ENCODE data around the gene IAPP.
"Not testable (repeated sequence)": the region's sequence is repeated elsewhere in the genome, so short reads cannot be mapped to it uniquely, and the experiment has no call there.

IAPP gene

DNA sequence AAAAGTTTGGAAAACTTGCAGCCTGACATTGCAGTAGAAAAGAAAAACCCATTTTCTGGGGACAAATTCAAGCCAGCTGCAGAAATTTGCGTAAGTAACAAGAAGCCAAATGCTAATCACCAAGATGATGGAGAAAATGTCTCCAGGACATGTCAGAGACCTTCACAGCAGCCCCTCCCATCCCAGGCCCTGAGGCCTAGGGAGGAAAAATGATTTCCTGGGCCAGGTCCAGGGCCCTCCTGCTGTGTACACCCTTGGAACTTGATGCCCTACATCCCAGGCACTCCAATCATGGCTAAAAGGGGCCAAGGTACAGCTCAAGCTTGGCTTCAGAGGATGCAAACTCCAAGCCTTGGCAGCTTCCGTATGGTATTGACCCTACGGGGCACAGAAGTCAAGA is 14.5 kb downstream of the IAPP start:
- H3K4me2 ChIP-seq (ENCODE audit: low read depth, low read length) = no peak overlapping the region
- no peaks in the 10 kb centered on the region for H3F3A ChIP-seq (ENCODE audit: insufficient read depth, low read length)
- no peak overlapping the region for H3K9ac ChIP-seq (ENCODE audit: low read length)
- H3K4me1 ChIP-seq (ENCODE audit: low read length) = no peaks in the 10 kb centered on the region
- no peaks in the 10 kb centered on the region for H3K9me3 ChIP-seq (replicated peaks; ENCODE audit: insufficient read depth, low read length)
- DNase-seq = no peak
- no peaks in the 10 kb centered on the region for H4K20me1 ChIP-seq (ENCODE audit: insufficient read depth, low read length)
- no peak overlapping the region for H2AFZ ChIP-seq (ENCODE audit: low read length)
- H3K79me2 ChIP-seq (ENCODE audit: low read length) = no peaks in the 10 kb centered on the region
- H3K9me2 ChIP-seq (replicated peaks; ENCODE audit: insufficient read depth, low read length) = no peaks in the 10 kb centered on the region
- no peaks in the 10 kb centered on the region for H3K36me3 ChIP-seq (replicated peaks; ENCODE audit: insufficient read depth, low read length)
- H3K27me3 ChIP-seq (replicated peaks; ENCODE audit: insufficient read depth, low read length) = no peaks in the 10 kb centered on the region
- TF ChIP-seq, protein P1, sequence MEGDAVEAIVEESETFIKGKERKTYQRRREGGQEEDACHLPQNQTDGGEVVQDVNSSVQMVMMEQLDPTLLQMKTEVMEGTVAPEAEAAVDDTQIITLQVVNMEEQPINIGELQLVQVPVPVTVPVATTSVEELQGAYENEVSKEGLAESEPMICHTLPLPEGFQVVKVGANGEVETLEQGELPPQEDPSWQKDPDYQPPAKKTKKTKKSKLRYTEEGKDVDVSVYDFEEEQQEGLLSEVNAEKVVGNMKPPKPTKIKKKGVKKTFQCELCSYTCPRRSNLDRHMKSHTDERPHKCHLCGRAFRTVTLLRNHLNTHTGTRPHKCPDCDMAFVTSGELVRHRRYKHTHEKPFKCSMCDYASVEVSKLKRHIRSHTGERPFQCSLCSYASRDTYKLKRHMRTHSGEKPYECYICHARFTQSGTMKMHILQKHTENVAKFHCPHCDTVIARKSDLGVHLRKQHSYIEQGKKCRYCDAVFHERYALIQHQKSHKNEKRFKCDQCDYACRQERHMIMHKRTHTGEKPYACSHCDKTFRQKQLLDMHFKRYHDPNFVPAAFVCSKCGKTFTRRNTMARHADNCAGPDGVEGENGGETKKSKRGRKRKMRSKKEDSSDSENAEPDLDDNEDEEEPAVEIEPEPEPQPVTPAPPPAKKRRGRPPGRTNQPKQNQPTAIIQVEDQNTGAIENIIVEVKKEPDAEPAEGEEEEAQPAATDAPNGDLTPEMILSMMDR (IDR thresholded peaks at IDR 0.05; ENCODE audit: low read length) = no peak
- no peak for TF ChIP-seq EZH2 (optimal IDR thresholded peaks at IDR 0.05; ENCODE audit: low read depth, low read length)
- TF ChIP-seq EZH2phosphoT487 (IDR thresholded peaks at IDR 0.05; ENCODE audit: low read length) = no peak
- H3K27ac ChIP-seq (ENCODE audit: low read length) = no peak overlapping the region
- H3K4me3 ChIP-seq (ENCODE audit: low read length) = no peak overlapping the region

DNA sequence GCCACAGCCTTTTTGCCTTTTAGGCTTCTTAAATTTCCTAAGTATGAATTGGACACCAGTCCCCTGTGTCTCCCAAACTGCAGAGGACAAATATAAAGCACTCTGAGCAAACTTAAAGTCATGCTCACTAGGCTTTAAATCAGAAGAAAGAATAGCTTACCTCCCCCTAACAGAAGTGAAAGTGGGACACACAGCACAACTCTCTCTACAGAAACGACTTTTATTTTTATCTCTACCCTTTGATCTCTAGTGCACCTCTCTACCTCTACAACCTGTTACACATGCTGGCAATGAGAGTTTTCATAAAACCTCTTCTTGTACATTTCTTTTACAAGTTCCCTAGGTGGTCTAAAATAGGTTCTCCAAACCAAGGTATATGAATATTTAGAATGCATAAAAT is 19.7 kb downstream of the IAPP start:
- no peaks in the 10 kb centered on the region for H3K9me3 ChIP-seq (replicated peaks; ENCODE audit: insufficient read depth, low read length)
- H3K9ac ChIP-seq (ENCODE audit: low read length) = no peak overlapping the region
- no peak overlapping the region for H3K27ac ChIP-seq (ENCODE audit: low read length)
- no peak overlapping the region for H3K4me3 ChIP-seq (ENCODE audit: low read length)
- H3F3A ChIP-seq (ENCODE audit: insufficient read depth, low read length) = no peaks in the 10 kb centered on the region
- H4K20me1 ChIP-seq (ENCODE audit: insufficient read depth, low read length) = no peaks in the 10 kb centered on the region
- H2AFZ ChIP-seq (ENCODE audit: low read length) = no peak overlapping the region
- no peaks in the 10 kb centered on the region for H3K9me2 ChIP-seq (replicated peaks; ENCODE audit: insufficient read depth, low read length)
- no peaks in the 10 kb centered on the region for H3K27me3 ChIP-seq (replicated peaks; ENCODE audit: insufficient read depth, low read length)
- H3K4me1 ChIP-seq (ENCODE audit: low read length) = no peaks in the 10 kb centered on the region
- DNase-seq = no peak
- TF ChIP-seq EZH2phosphoT487 (IDR thresholded peaks at IDR 0.05; ENCODE audit: low read length) (no peak), EZH2 (optimal IDR thresholded peaks at IDR 0.05; ENCODE audit: low read depth, low read length) (no peak)
- TF ChIP-seq, protein P1 (IDR thresholded peaks at IDR 0.05; ENCODE audit: low read length) = no peak
- no peaks in the 10 kb centered on the region for H3K36me3 ChIP-seq (replicated peaks; ENCODE audit: insufficient read depth, low read length)
- H3K79me2 ChIP-seq (ENCODE audit: low read length) = no peaks in the 10 kb centered on the region
- H3K4me2 ChIP-seq (ENCODE audit: low read depth, low read length) = no peak overlapping the region

DNA sequence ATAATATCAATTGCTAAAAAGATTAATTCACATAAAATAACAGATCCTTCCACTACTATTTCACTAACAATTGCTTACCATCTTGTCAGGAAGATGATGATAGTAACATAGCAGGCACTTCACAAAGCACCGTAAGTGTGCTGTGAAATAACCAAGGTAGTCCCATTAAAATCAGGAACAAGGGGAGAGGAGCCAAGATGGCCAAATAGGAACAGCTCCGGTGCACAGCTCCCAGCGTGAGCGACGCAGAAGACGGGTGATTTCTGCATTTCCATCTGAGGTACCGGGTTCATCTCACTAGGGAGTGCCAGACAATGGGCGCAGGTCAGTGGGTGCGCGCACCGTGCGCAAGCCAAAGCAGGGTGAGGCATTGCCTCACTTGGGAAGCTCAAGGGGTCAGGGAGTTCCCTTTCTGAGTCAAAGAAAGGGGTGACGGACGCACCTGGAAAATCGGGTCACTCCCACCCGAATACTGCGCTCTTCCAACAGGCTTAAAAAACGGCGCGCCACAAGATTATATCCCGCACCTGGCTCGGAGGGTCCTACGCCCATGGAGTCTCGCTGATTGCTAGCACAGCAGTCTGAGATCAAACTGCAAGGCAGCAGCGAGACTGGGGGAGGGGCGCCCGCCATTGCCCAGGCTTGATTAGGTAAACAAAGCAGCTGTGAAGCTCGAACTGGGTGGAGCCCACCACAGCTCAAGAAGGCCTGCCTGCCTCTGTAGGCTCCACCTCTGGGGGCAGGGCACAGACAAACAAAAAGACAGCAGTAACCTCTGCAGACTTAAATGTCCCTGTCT is 22.3 kb downstream of the IAPP start:
- not testable (repeated sequence) for H3K9me3 ChIP-seq (replicated peaks; ENCODE audit: insufficient read depth, low read length); H3K27ac ChIP-seq (ENCODE audit: low read length); H4K20me1 ChIP-seq (ENCODE audit: insufficient read depth, low read length); H3K4me2 ChIP-seq (ENCODE audit: low read depth, low read length); H3K4me3 ChIP-seq (ENCODE audit: low read length); H3K36me3 ChIP-seq (replicated peaks; ENCODE audit: insufficient read depth, low read length); H2AFZ ChIP-seq (ENCODE audit: low read length); H3K27me3 ChIP-seq (replicated peaks; ENCODE audit: insufficient read depth, low read length); H3K9ac ChIP-seq (ENCODE audit: low read length); H3K4me1 ChIP-seq (ENCODE audit: low read length); H3F3A ChIP-seq (ENCODE audit: insufficient read depth, low read length); H3K79me2 ChIP-seq (ENCODE audit: low read length); DNase-seq; H3K9me2 ChIP-seq (replicated peaks; ENCODE audit: insufficient read depth, low read length)
